HK-2 (cell line): ENCODE data around the gene DDX19B.
"Not testable (repeated sequence)": the region's sequence is repeated elsewhere in the genome, so short reads cannot be mapped to it uniquely, and the experiment has no call there.

Experiments used
- DNase-seq: peaks from one replicate; pipeline ENCODE4 v3.0.0-alpha.2; 2018; ENCODE audit not compliant: unreplicated experiment

Gene DDX19B

GRCh38 chr16:70298988-70299938, at the start of gene DDX19B:
Gene DDX19B (plus strand): TSS chr16:70299186. CDS start chr16:70299298, 112 bp downstream.
- peak; percentile 75 for DNase-seq

GRCh38 chr16:70249697-70250096, 49.3 kb upstream of the DDX19B start:
- DNase-seq: not testable (repeated sequence)

- no peak for DNase-seq
These were observed 48.0 kb upstream of the DDX19B start for GRCh38 chr16:70250748-70251628.

- peak; percentile 76 for DNase-seq
These were observed 47.2 kb upstream of the DDX19B start, which contains the start of gene EXOSC6 for GRCh38 chr16:70251629-70252354. Gene EXOSC6 (minus strand): TSS chr16:70251940. CDS start chr16:70251900, 40 bp downstream.

- DNase-seq: no peak
These were observed 46.5 kb upstream of the DDX19B start for GRCh38 chr16:70252355-70252988.

GRCh38 chr16:70253291-70254106, 45.5 kb upstream of the DDX19B start:
- DNase-seq: peak; percentile 47

- no peak for DNase-seq
These were observed 44.6 kb upstream of the DDX19B start for GRCh38 chr16:70254180-70254964.

GRCh38 chr16:70254965-70255286, 44.1 kb upstream of the DDX19B start:
- DNase-seq: no peak

- DNase-seq: no peak
These were observed 43.4 kb upstream of the DDX19B start for GRCh38 chr16:70255574-70255973.

GRCh38 chr16:70257391-70257790, 41.6 kb upstream of the DDX19B start:
- DNase-seq: no peak

GRCh38 chr16:70258065-70258464, 40.9 kb upstream of the DDX19B start:
- no peak for DNase-seq

- DNase-seq: no peak
These were observed 40.0 kb upstream of the DDX19B start for GRCh38 chr16:70258946-70259345.

- not testable (repeated sequence) for DNase-seq
These were observed 39.1 kb upstream of the DDX19B start for GRCh38 chr16:70259903-70260302.

- peak; percentile 46 for DNase-seq
These were observed 31.5 kb upstream of the DDX19B start for GRCh38 chr16:70267516-70267915.

GRCh38 chr16:70267922-70268321, 31.1 kb upstream of the DDX19B start:
- not testable (repeated sequence) for DNase-seq

- no peak for DNase-seq
These were observed 29.5 kb upstream of the DDX19B start for GRCh38 chr16:70269471-70269870.

- DNase-seq: no peak
These were observed 28.8 kb upstream of the DDX19B start for GRCh38 chr16:70270176-70270575.

- DNase-seq: no peak
These were observed 27.3 kb upstream of the DDX19B start for GRCh38 chr16:70271696-70272095.

GRCh38 chr16:70276392-70276791, 22.6 kb upstream of the DDX19B start:
- no peak for DNase-seq
